ENCODE results near the gene CTSA.
"Not testable (repeated sequence)": the region's sequence is repeated elsewhere in the genome, so short reads cannot be mapped to it uniquely, and the experiment has no call there.

The CTSA gene

DNA sequence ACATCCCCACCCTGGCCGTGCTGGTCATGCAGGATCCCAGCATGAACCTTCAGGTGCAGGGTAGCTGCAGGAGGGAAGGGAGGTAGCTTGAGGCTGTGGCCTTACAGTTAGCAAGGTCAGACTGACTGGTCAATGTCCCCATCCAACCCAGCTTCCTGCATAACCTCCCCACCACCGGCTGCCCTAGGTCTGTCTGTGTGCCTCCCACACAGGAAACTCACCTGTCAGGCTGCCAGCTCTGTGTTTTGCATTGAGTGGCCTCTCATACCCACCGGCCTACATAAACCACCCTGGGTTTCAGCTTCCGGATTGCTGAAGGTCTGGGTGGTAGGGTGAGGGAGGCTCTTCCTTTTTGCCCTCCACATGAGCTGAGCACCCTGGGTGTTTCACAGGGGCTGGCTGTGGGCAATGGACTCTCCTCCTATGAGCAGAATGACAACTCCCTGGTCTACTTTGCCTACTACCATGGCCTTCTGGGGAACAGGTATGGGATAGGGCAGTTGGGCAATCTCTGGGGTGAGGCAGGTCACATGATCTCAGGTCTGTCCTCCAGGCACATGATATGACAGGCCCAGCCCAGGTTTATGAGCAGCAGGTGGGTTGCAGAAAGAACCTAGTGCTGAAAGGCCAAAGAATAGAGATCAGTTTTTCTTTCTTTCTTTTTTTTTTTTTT, 1.8 kb downstream of the CTSA start:
- in situ Hi-C loops (cut with MboI; ENCODE audit: low sequenced_read_pairs) = no loop called here

DNA sequence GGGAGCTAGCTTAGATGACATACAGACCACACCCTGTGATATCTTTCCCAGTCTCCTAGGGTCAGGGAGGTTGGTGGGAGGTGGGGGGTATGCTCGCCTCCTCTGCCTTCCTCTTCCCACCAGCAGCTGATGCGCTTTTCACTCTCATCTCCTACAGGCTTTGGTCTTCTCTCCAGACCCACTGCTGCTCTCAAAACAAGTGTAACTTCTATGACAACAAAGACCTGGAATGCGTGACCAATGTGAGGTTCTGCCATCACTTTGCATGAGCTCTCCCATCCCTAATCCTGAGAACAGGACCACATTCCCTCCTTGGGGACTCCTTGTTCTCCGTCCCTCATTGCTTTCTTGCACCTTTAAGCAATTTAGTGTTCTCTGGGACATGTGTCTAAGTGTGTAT, 2.7 kb downstream of the CTSA start:
- in situ Hi-C loops (cut with MboI; ENCODE audit: low sequenced_read_pairs) = no loop called here

DNA sequence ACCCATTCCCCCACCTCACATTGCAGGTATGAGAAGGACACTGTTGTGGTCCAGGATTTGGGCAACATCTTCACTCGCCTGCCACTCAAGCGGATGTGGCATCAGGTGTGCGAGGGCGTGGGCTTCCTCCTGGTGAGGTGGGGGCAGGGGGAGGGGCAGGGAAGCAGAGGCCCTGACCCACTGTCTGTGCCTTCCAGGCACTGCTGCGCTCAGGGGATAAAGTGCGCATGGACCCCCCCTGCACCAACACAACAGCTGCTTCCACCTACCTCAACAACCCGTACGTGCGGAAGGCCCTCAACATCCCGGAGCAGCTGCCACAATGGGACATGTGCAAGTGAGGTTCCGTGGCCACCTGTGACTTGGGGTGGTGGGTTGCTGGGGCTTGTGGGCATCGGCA, 3.7 kb downstream of the CTSA start:
- in situ Hi-C loops (cut with MboI; ENCODE audit: low sequenced_read_pairs) = no loop called here

DNA sequence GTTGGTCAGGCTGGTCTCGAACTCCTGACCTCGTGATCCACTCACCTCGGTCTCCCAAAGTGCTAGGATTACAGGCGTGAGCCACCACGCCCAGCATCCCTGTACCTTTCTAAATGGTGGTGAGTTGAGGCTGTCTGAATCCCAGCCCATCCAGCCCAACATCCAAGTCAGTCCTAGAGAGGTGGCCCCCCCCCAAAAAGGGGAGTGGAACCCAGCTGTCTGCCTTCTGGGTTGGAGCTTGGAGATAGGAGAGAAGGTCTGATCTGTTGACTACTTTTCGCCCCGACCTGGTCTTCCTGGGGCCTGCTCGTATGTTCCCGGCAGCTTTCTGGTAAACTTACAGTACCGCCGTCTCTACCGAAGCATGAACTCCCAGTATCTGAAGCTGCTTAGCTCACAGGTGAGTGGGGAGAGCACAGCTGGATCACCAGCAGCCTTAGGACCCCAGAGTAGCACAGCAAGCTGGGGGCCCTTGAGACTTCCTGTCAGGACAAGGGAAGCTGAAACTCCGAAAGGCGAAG, 5.6 kb downstream of the CTSA start:
- in situ Hi-C loops (cut with MboI; ENCODE audit: low sequenced_read_pairs) = no loop called here

DNA sequence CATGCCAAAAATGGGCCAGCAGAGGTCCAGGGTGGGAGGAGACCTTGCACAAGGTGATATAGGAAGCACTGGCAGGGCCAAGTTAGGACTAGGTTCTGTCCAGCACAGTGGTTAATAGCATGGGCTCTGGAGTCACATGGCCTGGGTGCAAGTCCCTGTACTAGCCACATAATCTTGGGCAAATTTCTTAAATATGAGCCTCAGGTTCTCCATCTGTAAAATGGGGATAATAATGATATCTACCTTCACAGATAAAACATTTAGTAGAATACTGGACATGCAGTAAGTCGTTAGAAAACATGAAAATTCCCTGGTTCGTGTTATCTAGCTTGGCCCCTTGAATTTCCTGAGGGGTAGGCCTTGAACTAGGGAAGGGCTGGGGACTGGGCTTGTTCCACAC, 6.2 kb downstream of the CTSA start:
- in situ Hi-C loops (cut with MboI; ENCODE audit: low sequenced_read_pairs) = no loop called here

DNA sequence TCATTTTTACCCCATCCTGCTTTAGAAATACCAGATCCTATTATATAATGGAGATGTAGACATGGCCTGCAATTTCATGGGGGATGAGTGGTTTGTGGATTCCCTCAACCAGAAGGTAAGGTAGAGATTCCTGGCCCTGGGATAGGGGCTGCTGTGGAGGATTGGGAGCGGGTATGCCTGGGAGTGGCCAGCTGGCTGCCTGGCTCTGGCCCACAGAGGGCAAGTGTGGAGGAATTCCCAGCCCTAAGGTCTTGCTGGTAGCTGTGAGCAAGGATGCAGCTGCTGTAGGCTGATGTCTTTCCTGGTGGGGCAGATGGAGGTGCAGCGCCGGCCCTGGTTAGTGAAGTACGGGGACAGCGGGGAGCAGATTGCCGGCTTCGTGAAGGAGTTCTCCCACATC, 6.6 kb downstream of the CTSA start:
- in situ Hi-C loops (cut with MboI; ENCODE audit: low sequenced_read_pairs) = no loop called here

DNA sequence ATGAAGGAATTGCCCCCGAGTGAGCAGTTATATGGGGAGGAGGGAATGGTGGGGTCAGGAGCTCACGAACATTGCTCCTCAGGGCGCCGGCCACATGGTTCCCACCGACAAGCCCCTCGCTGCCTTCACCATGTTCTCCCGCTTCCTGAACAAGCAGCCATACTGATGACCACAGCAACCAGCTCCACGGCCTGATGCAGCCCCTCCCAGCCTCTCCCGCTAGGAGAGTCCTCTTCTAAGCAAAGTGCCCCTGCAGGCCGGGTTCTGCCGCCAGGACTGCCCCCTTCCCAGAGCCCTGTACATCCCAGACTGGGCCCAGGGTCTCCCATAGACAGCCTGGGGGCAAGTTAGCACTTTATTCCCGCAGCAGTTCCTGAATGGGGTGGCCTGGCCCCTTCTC, 7.2 kb downstream of the CTSA start:
- in situ Hi-C loops (cut with MboI; ENCODE audit: low sequenced_read_pairs) = no loop called here

DNA sequence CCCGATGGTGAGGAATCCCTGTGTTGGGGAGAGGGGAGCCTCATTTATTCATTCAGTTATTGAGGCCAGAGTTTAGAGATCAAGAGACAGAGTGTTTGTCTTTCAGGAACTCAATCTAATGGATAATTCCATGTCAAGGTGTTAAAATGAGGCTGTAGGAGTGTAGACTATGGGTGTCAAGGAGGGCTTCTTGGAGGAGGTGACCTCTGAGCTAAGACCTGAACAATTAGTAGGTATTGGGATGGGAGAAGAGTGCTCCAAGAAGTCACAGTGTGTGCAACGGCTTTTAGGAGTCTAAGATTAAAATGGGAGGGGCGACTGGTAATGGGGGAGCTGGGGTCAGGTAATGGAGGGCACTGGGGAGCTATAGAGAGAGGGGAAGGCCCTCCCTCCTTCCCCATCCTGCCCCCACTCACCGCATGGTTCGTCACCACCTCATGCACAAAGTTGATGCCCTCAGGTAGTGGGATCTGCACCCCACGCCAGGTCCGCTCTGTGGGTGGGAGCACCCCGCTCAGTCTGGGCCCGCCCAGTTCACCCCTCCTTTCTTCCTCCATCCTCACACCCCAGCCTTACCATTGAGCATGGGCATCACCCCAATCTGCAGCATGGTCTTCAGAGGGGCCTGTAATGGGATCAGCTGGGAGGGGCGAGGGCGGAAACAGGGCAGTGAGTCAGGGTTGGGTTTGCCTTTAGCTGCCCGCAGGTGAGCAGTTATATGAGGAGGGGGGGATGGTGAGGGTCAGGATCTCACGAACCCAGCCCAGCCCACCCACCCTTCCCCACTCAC, 8.1 kb downstream of the CTSA start:
- in situ Hi-C loops (cut with MboI; ENCODE audit: low sequenced_read_pairs) = no loop called here

DNA sequence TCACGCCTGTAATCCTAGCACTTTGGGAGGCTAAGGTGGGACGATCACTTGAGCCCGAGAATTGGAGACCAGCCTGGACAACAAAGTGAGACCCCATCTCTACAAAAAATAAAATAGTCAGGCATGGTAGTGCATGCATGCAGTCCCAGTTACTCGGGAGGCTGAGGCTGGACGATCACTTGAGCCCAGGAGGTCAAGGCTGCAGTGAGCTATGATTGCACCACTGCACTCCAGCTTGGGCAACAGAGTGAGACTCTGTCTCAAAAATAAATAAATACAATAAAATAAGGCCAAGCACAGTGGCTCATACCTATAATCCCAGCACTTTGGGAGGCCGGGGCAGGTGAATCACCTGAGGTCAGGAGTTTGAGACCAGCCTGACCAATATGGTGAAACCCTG, 10.2 kb downstream of the CTSA start:
- in situ Hi-C loops (cut with MboI; ENCODE audit: low sequenced_read_pairs) = not testable (repeated sequence)

DNA sequence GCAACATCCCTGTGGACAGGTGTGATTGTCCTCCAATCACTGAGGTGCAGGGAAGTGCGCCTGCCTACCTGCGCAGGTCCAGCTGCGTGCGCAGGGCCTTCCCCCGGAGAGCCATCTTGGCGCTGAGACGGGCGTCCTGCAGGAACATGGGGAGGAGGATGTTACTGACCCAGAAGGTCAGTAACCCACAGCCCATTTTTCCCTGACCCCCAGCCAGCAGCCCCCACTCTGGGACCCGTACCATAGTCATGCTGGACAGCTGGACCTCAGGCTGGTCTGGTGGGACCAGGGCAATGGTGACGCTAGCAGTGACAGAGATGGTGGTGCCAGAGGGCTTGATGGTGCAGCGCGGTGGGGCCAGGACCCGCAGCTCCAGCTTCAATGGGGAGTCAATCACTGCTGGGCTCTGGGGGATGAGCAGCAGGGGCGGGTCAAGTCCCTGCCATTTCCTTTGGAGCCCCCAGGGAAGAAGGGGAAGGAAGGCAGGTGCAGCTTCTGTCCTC, 11.1 kb downstream of the CTSA start:
- in situ Hi-C loops (cut with MboI; ENCODE audit: low sequenced_read_pairs) = no loop called here

DNA sequence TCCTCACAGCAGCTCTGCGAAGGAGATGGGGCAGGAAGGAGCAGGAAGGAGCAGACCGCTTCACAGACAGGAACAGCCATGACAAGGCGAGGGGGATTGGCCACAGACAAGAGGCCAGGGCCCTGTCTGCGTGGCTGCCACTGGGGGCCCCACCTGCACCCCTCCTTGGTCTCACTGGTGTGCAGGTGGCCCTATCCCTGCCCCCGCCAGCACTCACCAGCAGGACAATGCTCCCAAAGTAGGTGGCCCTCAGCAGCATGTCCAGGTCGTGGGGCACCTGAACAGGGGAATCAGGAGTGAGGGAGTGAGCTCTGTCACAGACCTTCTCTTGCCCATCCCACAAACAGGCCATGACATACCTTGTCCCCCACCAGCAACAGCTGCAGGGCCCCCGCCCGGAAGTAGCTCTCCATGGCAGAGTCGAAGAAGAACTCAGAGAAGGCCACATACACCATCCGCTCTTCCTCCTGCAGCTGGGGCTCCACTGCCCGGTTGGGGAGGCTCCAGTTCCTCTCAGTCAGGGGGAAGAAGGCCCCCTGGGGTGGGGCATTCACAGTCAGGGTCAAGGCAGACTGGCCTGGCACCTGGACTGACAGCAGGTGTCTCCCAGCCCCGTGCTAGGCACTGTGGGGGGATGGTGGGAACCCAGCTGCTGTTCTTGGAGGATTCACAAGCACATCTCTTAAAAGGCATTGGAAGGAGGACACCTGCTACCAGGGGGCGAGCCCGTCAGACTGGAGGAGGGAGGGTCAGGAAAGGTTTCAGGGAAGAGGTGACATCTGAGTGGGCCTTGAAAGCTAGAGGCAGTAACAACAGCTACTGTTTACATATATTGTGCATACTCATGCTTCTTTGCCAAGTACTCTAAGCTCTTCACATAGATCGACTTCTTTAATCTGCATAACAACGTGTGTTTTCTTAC, 13.7 kb downstream of the CTSA start:
- in situ Hi-C loops (cut with MboI; ENCODE audit: low sequenced_read_pairs) = no loop called here

DNA sequence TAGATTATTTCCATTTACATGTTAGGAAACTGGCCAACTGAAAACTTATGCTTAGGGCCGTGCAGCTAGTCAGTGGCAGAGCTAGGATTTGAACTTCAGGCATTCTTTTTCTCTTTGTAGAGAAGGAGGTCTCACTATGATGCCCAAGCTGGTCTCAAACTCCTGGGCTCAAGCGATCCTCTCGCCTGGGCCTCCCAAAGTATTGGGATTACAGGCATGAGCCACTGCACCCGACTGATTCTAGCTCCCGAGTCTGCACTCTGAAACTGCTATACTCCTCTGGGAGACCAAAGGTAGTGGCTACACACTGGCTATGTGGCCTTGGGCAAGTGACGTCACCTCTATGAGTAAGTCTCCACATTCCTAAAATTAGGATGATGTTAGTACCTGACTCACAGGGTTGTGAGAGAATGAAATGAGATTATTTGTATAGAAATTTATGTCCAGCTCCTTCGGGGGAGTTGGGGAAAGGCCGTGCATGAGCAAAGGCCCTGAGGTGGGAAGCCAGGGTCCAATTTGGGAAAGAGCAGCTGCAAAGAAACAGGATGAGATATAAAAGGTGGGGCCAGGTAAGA, 14.5 kb downstream of the CTSA start:
- in situ Hi-C loops (cut with MboI; ENCODE audit: low sequenced_read_pairs) = no loop called here

DNA sequence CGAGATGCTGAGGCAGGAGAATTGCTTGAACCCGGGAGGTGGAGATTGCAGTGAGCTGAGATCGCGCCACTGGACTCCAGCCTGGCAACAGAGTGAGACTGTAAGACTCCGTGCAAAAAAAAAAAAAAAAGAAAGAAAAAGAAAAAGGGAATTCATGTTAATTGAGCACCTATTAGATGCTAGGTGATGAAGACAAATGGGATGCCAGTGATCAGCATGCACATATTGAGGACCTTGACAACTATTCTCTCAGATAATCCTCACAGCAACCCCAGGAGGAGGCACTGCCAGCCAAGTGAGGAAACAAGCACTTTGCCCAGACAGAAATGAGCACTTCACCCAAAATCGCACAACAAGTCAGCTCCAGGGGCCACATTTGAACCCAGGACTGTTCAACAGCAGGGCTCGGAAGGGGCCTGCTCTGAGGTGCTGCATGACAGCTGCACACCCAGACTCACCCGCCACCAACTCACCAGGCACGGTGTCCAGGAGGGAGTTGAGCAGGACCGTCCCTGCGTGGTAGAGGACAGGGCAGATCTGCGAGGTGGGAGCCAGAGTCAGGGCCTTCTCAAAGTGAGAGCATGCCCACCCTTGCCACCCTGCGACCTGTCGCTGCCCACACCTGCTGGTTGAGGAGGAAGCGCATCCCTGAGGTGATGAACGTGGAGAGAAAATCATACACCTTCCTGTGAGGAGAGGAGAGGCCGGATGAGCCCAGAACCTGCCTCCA, 16.2 kb downstream of the CTSA start:
- in situ Hi-C loops (cut with MboI; ENCODE audit: low sequenced_read_pairs) = no loop called here

DNA sequence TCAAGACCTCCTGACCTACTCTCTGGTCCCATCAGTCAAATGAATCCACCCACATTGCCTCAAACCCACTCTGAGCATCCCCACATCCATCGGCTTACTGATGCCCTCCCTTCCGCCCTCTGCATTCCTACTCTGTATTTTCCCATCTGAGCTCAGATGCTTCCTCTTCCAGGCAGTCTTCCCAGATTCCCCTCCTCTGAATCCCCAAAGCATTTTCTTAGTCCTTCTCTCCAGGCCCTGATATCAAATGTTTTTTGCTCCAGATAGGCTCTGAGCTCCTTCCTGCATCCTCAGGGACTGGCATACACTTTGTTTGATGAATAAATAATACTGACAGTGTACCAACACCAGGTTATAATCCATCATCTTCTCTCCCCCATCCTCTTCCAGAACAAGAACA, 16.9 kb downstream of the CTSA start:
- in situ Hi-C loops (cut with MboI; ENCODE audit: low sequenced_read_pairs) = no loop called here

DNA sequence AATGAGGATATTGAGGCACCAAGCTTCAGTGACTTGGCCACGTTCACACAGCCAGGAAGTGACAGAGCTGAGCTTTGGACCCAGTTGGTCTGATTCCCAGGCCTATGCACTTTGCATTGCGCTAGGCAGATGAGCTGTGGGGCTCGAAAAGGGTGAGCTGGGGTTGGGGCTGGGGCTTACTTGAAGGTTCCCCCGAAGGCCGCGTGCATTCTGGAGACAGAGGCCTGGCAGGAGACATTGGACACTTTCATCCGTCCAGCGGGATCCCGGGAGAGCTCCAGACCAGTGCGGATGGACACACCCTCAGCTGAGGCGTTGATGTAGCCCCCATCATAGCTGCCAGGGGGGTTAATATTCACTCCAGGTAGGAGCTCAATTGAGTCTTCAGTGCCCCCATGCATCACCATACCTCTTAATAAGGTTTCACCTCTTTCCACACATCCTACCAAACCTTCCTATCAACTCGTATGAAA, 18.2 kb downstream of the CTSA start:
- in situ Hi-C loops (cut with MboI; ENCODE audit: low sequenced_read_pairs) = no loop called here

DNA sequence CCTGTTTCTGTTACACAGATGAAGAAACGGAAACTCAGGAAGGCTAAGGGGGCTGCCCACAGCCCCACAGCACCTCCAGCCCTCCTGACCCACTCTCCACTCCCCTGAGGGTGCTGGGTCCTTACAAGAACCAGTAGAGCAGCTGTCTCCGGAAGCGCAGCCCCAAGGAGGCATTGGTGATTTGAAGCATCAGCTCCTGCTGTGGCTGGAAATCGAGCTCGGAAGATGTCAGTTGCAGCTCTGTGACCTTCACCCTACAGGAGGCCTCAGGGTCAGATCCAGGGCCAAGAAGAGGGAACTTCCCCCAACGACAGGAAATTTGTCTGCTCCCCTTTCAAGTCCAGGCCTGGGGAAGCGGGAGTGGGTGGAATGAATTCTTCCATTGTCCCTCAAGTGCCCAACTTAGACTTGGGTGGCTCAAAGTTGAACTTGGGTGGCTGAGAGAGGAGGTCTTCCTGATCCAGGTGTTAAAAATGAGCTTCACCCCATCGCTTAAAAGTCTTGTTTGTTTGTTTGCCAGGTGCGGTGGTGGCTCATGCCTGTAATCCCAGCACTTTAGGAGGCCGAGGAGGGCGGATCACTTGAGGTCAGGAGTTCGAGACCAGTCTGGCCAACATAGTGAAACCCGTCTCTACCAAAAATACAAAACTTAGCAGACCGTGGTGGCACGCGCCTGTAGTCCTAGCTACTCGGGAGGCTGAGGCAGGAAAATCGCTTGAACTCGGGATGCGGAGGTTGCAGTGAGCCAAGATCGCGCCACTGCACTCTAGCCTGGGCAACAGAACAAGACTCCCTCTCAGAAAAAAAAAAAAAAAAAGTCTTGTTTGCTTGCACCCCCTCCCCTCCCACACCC, 18.9 kb downstream of the CTSA start:
- in situ Hi-C loops (cut with MboI; ENCODE audit: low sequenced_read_pairs) = no loop called here

DNA sequence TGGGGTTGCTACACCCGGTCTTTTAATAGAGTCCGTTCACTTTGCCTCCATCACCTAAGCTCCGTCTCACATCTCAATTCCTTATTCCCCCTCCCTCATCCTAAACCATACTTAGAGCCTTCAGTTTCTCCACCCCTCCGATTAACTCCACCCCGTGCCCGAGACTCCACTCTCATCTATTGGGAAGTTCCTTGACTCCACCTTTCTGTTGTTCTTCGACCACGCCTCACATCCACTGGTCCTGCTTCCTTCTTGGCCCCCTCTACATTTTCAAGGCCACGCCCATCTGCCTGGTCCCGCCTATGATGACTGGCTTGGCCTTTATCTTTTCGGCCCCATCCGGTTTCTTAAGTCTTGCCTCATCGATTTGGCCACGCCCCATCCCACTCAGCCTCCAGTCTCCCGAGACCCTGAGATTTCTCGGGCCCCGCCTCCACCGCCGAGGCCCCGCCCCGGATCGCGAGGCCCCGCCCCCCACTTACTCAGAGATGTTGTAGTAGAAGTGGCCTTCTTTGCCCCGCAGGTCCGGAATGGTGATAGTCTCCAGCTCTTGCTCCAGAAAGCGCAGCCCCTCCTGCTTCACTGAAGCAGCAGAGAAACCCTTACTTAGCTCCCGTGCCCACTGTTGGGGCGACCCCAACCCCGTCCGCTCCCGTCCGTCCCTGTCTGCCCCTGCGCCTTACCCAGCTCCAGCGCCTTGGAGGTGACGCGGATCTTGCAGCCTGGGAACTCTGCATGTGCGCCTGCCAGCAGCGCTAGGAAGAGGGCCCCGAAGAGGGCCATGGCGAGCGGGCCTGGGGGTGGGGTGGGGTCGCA, 19.7 kb downstream of the CTSA start:
- in situ Hi-C loops (cut with MboI; ENCODE audit: low sequenced_read_pairs) = no loop called here
